Gastrocnemius medialis (tissue), 4 donors: ENCODE results near the gene CHSY1. TPM values are rescaled to one million over a fixed set of nuclear protein-coding genes. Genes with fewer than 3 reads are reported as not detected.
"Not testable (repeated sequence)": the region's sequence is repeated elsewhere in the genome, so short reads cannot be mapped to it uniquely, and the experiment has no call there.

ENCODE experiments used
- ATAC-seq, 2 donors: fragments of 150-250 bp; one replicate each; pipeline ENCODE4 v1.9.1; 2016
- DNase-seq, 2 donors: peaks; one replicate each; pipeline ENCODE4 v3.0.0-alpha.2; 2019
- H3K27ac ChIP-seq, 4 donors: fragments of 200-600 bp; sonication (generic); 1 replicate in 1 of 4; 2 replicates in 3 of 4; pipeline ENCODE4 v1.5.1; 2016 to 2018; ENCODE audit warnings: mild to moderate bottlenecking in 2 of 4, moderate library complexity in 1 of 4
- H3K27me3 ChIP-seq, 3 donors: fragments of 200-600 bp; sonication (generic) in 2 of 3; 1 replicate in 1 of 3; 2 replicates in 2 of 3; pipeline versions ENCODE4 v1.5.1 to v1.6.0; 2016 to 2019; ENCODE audit warnings: mild to moderate bottlenecking in 1 of 3, moderate library complexity in 1 of 3
- H3K36me3 ChIP-seq, 2 donors: fragments of 200-600 bp; sonication (generic) in 1 of 2; one replicate each; pipeline ENCODE4 v1.5.1; 2017 to 2018
- H3K4me1 ChIP-seq, 2 donors: fragments of 200-600 bp; sonication (generic) in 1 of 2; one replicate each; pipeline ENCODE4 v1.5.1; 2016 to 2017; ENCODE audit warnings: mild to moderate bottlenecking in 2 of 2
- H3K4me3 ChIP-seq, 4 donors: fragments of 200-600 bp; sonication (generic) in 3 of 4; 1 replicate in 1 of 4; 2 replicates in 3 of 4; pipeline ENCODE4 v1.5.1; 2016 to 2019; ENCODE audit warnings: mild to moderate bottlenecking in 2 of 4
- H3K9me3 ChIP-seq, 3 donors: fragments of 200-600 bp; sonication (generic) in 2 of 3; 1 replicate in 1 of 3; 2 replicates in 2 of 3; pipeline ENCODE4 v1.5.1; 2016 to 2019
- POLR2A ChIP-seq, 2 donors: fragments of 450-650 bp; IDR thresholded peaks; one replicate each; pipeline ENCODE4 v1.6.1; 2017; ENCODE audit warnings: antibody characterized with exemption in 2 of 2, mild to moderate bottlenecking in 2 of 2, moderate library complexity in 2 of 2
- in situ Hi-C, 4 donors: fragments of 200-750 bp; cut with MboI; loops; one replicate each; pipeline versions ENCODE4 v1.15.0 to v1.8.0; 2017; ENCODE audit warnings: low sequenced_read_pairs in 4 of 4
- intact Hi-C: fragments of 100-400 bp; cut with DNase I; formaldehyde crosslinking; loops from one replicate; pipeline ENCODE4 v1.15.1; 2023; ENCODE audit warnings: low total_unique reads
- total RNA-seq, 4 donors: library from RNA; depleted of rRNA; stranded (reverse); fragments of >200 nt; gene quantifications; one replicate each; pipeline versions ENCODE4 v1.1.0 to v1.2.3, GENCODE V29; 2016
- TF ChIP-seq, protein P1 (sequence below), 5 experiments: fragments of 450-650 bp in 3 of 5; fragments of 200-600 bp in 2 of 5; sonication (generic) in 2 of 5; IDR thresholded peaks in 4 of 5; conservative IDR thresholded peaks in 1 of 5; 1 replicate in 4 of 5; 2 replicates in 1 of 5; pipeline ENCODE4 v1.5.1; 2016 to 2019; ENCODE audit warnings: antibody characterized with exemption in 5 of 5, mild to moderate bottlenecking in 3 of 5, moderate library complexity in 3 of 5

CHSY1 gene
- total RNA-seq, 4 donors from 2014 or later: 4.6 to 8.3 (median 7.1) TPM

DNA sequence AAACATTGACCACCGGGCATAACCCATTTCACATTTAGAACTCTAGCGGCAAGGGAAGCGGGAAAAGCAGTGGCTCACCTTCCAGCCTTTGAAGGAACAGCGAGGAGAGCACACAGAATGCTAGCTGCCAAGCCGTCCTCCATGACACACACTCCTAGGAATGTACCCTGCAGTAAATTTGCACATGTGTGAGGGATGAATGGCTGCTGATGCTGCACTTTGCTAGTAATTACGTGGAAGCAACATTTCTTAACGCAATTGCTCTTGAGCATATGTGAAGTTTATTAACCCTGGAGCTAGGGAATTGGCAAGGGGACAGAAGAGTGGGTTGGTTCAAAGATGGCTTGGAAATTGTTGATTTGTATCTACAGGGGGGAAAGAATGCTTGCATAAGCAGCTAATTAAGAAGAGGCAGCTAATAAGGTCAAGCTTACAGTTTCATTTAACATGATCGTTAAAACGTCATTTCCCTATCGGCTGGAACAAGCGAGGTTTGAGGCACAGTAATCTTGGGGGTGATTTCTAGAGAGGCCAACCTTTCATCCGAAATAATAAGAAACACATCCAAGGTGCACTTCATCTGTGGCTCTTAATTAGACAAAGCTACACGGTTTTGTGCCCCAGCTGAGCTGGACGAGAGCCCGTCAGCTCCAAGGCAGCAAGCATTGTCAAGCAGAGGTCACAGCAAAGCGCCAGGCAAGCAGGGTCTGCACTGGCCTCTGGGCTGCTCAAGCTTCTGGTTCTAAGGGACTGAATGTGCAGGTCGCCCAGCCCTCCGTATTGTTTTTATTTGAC is 123.4 kb downstream of the CHSY1 start:
- Histone ChIP-seq H3K4me3 (no peak overlapping the region), H3K9me3 (no peaks in the 10 kb centered on the region), H3K27ac (peak overlapping the region in 3 of 4 donors; percentile 9 to 67 (median 61)), H3K36me3 (no peaks in the 10 kb centered on the region), H3K27me3 (no peaks in the 10 kb centered on the region), H3K4me1 (peaks cover 0 to 6% of the 10 kb centered on the region in 2 donors)
- ATAC-seq (peak; percentile 40 to 44), DNase-seq (no peak)
- TF ChIP-seq, protein P1, sequence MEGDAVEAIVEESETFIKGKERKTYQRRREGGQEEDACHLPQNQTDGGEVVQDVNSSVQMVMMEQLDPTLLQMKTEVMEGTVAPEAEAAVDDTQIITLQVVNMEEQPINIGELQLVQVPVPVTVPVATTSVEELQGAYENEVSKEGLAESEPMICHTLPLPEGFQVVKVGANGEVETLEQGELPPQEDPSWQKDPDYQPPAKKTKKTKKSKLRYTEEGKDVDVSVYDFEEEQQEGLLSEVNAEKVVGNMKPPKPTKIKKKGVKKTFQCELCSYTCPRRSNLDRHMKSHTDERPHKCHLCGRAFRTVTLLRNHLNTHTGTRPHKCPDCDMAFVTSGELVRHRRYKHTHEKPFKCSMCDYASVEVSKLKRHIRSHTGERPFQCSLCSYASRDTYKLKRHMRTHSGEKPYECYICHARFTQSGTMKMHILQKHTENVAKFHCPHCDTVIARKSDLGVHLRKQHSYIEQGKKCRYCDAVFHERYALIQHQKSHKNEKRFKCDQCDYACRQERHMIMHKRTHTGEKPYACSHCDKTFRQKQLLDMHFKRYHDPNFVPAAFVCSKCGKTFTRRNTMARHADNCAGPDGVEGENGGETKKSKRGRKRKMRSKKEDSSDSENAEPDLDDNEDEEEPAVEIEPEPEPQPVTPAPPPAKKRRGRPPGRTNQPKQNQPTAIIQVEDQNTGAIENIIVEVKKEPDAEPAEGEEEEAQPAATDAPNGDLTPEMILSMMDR (IDR thresholded peaks at IDR 0.05 in 4 of 5, conservative IDR thresholded peaks at IDR 0.05 in 1 of 5): no peak
- TF ChIP-seq POLR2A (IDR thresholded peaks at IDR 0.05): no peak
- in situ Hi-C loops (no loop called here), intact Hi-C loops (loop anchor here (10.0 kb wide), 1 partner anchor 126 kb away; the partner anchor contains the start of gene CHSY1)

DNA sequence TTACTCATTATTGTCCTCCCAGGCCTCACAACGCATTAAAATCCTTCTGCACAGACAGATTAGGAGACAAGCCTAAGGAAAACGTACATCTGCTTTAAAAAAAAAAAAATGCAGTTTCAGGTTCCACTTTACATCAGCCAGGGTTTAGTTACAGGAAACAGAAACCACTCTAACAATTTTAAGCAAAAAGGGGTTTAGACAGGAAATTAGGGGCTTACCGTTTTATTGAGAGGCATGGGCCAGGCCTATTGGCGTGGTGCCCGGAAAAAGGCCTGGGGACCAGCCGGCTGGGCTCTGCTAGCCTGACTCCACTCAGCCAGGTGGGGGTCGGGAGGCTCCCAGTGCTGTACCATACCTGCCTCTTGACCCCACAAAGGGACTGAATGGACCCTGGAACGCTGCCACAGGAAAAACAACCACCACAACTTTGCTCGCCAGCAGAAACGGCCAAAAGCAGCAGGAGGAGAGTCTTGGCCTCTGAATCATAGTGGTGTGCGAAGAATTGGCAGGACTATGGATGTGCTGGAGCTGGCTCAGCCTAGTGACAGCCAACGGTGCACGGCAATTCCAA is 124.3 kb downstream of the CHSY1 start:
- no peak for TF ChIP-seq POLR2A (IDR thresholded peaks at IDR 0.05)
- TF ChIP-seq, protein P1 (IDR thresholded peaks at IDR 0.05 in 4 of 5, conservative IDR thresholded peaks at IDR 0.05 in 1 of 5): no peak
- no peaks in the 10 kb centered on the region for H3K27me3 ChIP-seq
- no peaks in the 10 kb centered on the region for H3K9me3 ChIP-seq
- DNase-seq (peak; percentile 46 to 70), ATAC-seq (peak; percentile 91 to 92)
- peak overlapping the region; percentile 59 to 67 (median 62) for H3K27ac ChIP-seq
- intact Hi-C loops: loop anchor here (10.0 kb wide), 1 partner anchor 127 kb away; the partner anchor contains the start of gene CHSY1
- H3K36me3 ChIP-seq: no peaks in the 10 kb centered on the region
- no peak overlapping the region for H3K4me3 ChIP-seq
- in situ Hi-C loops: no loop called here
- peaks cover 0 to 6% of the 10 kb centered on the region in 2 donors for H3K4me1 ChIP-seq

DNA sequence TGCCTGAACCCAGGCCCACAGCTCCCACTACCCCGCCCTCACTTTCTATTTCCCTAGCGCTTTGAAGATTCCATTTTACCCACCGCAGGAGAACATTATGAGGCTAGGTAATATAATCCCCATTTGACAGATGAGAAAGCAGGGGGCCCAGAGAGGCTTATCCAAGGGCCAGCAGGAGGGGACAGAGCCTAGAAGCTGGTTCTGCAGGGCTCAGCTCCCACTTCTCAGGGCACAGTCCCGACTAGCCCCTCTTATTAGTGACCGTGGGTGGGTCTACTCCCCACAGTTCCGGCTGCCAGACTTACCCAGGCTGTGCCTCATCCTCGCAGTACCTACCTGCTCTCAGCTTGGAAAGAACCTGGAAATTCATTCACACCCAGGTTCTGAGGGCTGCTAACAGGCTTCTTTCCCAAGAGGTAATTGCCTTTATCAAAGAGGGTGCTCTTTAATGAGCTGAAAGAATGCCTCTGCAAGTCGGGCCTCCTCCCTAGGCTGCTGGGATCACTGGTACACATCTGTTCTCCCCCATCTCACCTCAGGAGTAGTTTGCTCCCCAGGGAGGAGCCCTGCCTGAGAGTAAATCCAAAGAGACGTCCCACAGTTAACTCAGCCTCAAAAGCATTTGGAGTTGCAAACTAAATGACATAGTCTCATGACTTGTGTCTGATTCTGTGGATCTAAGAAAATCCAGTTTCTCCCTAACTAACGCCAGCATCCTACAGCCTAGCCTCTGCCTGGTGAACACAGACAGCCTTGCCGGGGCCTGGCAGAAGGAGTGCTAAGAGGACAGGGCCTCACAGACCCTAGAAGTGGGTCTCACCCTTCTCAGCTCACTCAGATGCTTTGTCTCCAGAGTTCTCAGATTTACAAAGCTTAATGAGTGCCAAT is 125.0 kb downstream of the CHSY1 start:
- peak overlapping the region; percentile 59 to 67 (median 62) for H3K27ac ChIP-seq
- H3K36me3 ChIP-seq: no peaks in the 10 kb centered on the region
- no peak overlapping the region for H3K4me3 ChIP-seq
- TF ChIP-seq, protein P1 (IDR thresholded peaks at IDR 0.05 in 4 of 5, conservative IDR thresholded peaks at IDR 0.05 in 1 of 5): no peak
- no peak for TF ChIP-seq POLR2A (IDR thresholded peaks at IDR 0.05)
- H3K27me3 ChIP-seq: no peaks in the 10 kb centered on the region
- H3K9me3 ChIP-seq: no peaks in the 10 kb centered on the region
- DNase-seq (no peak), ATAC-seq (no peak)
- in situ Hi-C loops: no loop called here
- intact Hi-C loops: loop anchor here (10.0 kb wide), 1 partner anchor 128 kb away; the partner anchor contains the start of gene CHSY1
- peaks cover 5 to 7% of the 10 kb centered on the region in 2 donors for H3K4me1 ChIP-seq

DNA sequence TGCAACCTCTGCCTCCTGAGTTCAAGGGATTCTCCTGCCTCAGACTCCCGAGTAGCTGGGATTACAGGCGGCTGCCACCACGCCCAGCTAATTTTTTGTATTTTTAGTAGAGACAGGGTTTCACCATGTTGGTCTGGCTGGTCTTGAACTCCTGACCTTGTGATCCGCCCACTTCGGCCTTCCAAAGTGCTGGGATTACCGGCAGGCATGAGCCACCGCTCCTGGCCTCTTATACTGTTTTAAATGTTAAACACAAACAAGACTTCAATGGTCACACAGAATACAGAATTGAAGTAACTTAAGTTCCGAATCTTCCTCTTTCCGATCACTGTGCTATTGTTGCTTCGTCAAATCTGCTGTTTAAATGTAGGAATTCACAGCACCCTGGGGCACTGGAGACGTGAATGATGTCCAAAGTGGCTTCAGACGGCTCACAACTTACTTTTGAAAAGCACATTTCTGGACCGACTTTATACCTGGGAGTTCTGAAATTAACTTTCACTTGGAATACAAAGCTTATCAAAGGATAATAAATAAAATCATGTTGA is 125.9 kb downstream of the CHSY1 start:
- H3K9me3 ChIP-seq, H3K36me3 ChIP-seq, ATAC-seq, in situ Hi-C loops, DNase-seq, H3K27ac ChIP-seq, H3K4me3 ChIP-seq, H3K27me3 ChIP-seq: not testable (repeated sequence)
- intact Hi-C loops: loop anchor here (10.0 kb wide), 1 partner anchor 129 kb away; the partner anchor contains the start of gene CHSY1
- H3K4me1 ChIP-seq: peaks cover 14 to 16% of the 10 kb centered on the region in 2 donors

Other genes with a start within 250 kb of the CHSY1 start
- gene SELENOS, start 25.4 kb upstream of the CHSY1 start, total RNA-seq: 100 to 1,000 TPM in 1 of 4 donors, 10 to 100 TPM in 3; 74.9 to 106 (median 89.1) TPM
- 10 to 100 TPM; 19.6 to 59.1 (median 26.2) TPM for gene SNRPA1, start 43.2 kb upstream of the CHSY1 start, total RNA-seq
- 10 to 100 TPM; 12.8 to 46.0 (median 23.6) TPM for gene PCSK6, start 237.7 kb upstream of the CHSY1 start, total RNA-seq